CD14-positive monocyte (primary cell): ENCODE measurements around the gene PRKN. TPM values are rescaled to one million over a fixed set of nuclear protein-coding genes. Genes with fewer than 3 reads are reported as not detected.

Source experiments
- DNase-seq, 3 donors: peaks; one replicate each; pipeline ENCODE4 v3.0.0-alpha.2; 2011 to 2022
- H2AFZ ChIP-seq: 2 replicates; pipeline ENCODE4 v1.6.0; 2012; ENCODE audit warnings: mild to moderate bottlenecking, low read depth, low read length, inconsistent platforms; ENCODE audit not compliant: insufficient read depth, poor library complexity, severe bottlenecking
- H3K27ac ChIP-seq, 2 donors: 1 replicate in 1 of 2; 2 replicates in 1 of 2; pipeline ENCODE4 v1.5.1; 2012 to 2013; ENCODE audit warnings: low read length in 2 of 2, control low read depth in 1 of 2, inconsistent platforms in 1 of 2, low read depth in 1 of 2, mild to moderate bottlenecking in 1 of 2
- H3K27me3 ChIP-seq, 2 donors: one replicate each; pipeline versions ENCODE4 v1.6.0 to v1.6.1; 2011 to 2013; ENCODE audit warnings: low read length in 2 of 2; ENCODE audit not compliant: control insufficient read depth in 2 of 2, insufficient read depth in 2 of 2
- H3K36me3 ChIP-seq, 2 donors: replicated peaks in 1 of 2; 1 replicate in 1 of 2; 2 replicates in 1 of 2; pipeline versions ENCODE4 v1.5.1 to v1.6.1; 2012 to 2013; ENCODE audit warnings: low read length in 2 of 2, control low read depth in 1 of 2, inconsistent platforms in 1 of 2, mild to moderate bottlenecking in 1 of 2; ENCODE audit not compliant: insufficient read depth in 2 of 2, control insufficient read depth in 1 of 2
- H3K4me1 ChIP-seq, 2 donors: 1 replicate in 1 of 2; 2 replicates in 1 of 2; pipeline versions ENCODE4 v1.5.1 to v1.6.1; 2012 to 2013; ENCODE audit warnings: low read length in 2 of 2, control low read depth in 1 of 2, inconsistent platforms in 1 of 2, mild to moderate bottlenecking in 1 of 2, moderate library complexity in 1 of 2; ENCODE audit not compliant: insufficient read depth in 2 of 2, control insufficient read depth in 1 of 2
- H3K4me2 ChIP-seq: replicated peaks from 2 replicates; pipeline ENCODE3; 2012; ENCODE audit warnings: low read length, moderate library complexity, mild to moderate bottlenecking; ENCODE audit not compliant: poor library complexity, severe bottlenecking; ENCODE audit errors: extremely low read depth
- H3K4me3 ChIP-seq, 3 experiments: fragments of 200-600 bp in 1 of 3; sonication (generic) in 1 of 3; replicated peaks in 1 of 3; 1 replicate in 2 of 3; 2 replicates in 1 of 3; pipeline ENCODE4 v1.5.1; 2011 to 2013; ENCODE audit warnings: low read length in 3 of 3, mild to moderate bottlenecking in 3 of 3, control low read depth in 2 of 3, low read depth in 2 of 3, inconsistent platforms in 1 of 3, moderate library complexity in 1 of 3
- H3K79me2 ChIP-seq: 2 replicates; pipeline ENCODE4 v1.6.0; 2012; ENCODE audit warnings: mild to moderate bottlenecking, control low read depth, inconsistent platforms, low read length, moderate library complexity; ENCODE audit not compliant: insufficient read depth
- H3K9ac ChIP-seq: 2 replicates; pipeline ENCODE4 v1.6.0; 2017; ENCODE audit warnings: low read length, mild to moderate bottlenecking; ENCODE audit not compliant: insufficient read depth, poor library complexity, severe bottlenecking
- H3K9me3 ChIP-seq, 2 donors: replicated peaks in 1 of 2; 1 replicate in 1 of 2; 2 replicates in 1 of 2; pipeline versions ENCODE4 v1.5.1 to v1.6.1; 2012 to 2013; ENCODE audit warnings: low read length in 2 of 2, control low read depth in 1 of 2; ENCODE audit not compliant: control insufficient read depth in 1 of 2, insufficient read depth in 1 of 2
- H4K20me1 ChIP-seq: 2 replicates; pipeline ENCODE4 v1.6.0; 2012; ENCODE audit warnings: mild to moderate bottlenecking, low read length, control low read depth, moderate library complexity; ENCODE audit not compliant: insufficient read depth
- H3K27ac Mint-ChIP-seq, 7 donors: one replicate each; pipeline ENCODE4 v1.8.0; 2020; ENCODE audit warnings: mild to moderate bottlenecking in 7 of 7, mixed read lengths in 7 of 7, moderate library complexity in 6 of 7, inconsistent platforms in 2 of 7
- H3K27me3 Mint-ChIP-seq, 3 donors: one replicate each; pipeline ENCODE4 v1.8.0; 2021 to 2022; ENCODE audit warnings: low read depth in 3 of 3, mild to moderate bottlenecking in 3 of 3, mixed read lengths in 3 of 3, moderate library complexity in 3 of 3, inconsistent platforms in 1 of 3
- H3K36me3 Mint-ChIP-seq, 2 donors: one replicate each; pipeline ENCODE4 v1.8.0; 2020; ENCODE audit warnings: mixed read lengths in 2 of 2, inconsistent platforms in 1 of 2, mild to moderate bottlenecking in 1 of 2
- H3K4me1 Mint-ChIP-seq: one replicate; pipeline ENCODE4 v1.8.0; 2020; ENCODE audit warnings: mild to moderate bottlenecking, mixed read lengths
- H3K4me3 Mint-ChIP-seq, 2 donors: one replicate each; pipeline ENCODE4 v1.8.0; 2020; ENCODE audit warnings: mild to moderate bottlenecking in 2 of 2, mixed read lengths in 2 of 2, moderate library complexity in 1 of 2
- H3K9me3 Mint-ChIP-seq, 7 donors: one replicate each; pipeline ENCODE4 v1.8.0; 2020 to 2022; ENCODE audit warnings: mixed read lengths in 7 of 7, mild to moderate bottlenecking in 6 of 7, moderate library complexity in 6 of 7, inconsistent platforms in 2 of 7
- WGBS: methylation state at CpG from one replicate; pipeline ENCODE4 v1.1.5; 2013; ENCODE audit warnings: missing lambda C conversion rate; ENCODE audit not compliant: insufficient coverage; 5-methylcytosine and 5-hydroxymethylcytosine counted together
- intact Hi-C, 2 donors: fragments of 100-400 bp; cut with micrococcal nuclease; formaldehyde crosslinking; loops; one replicate each; pipeline versions ENCODE4 v1.15.0 to v1.15.1; 2023
- polyA plus RNA-seq, 3 donors: library from polyadenylated mRNA; depleted of rRNA in 1 of 3; unstranded in 2 of 3; stranded (reverse) in 1 of 3; fragments of 300-500 nt in 2 of 3; fragments of >200 nt in 1 of 3; fragmentation: Illumina TruSeq in 2 of 3; gene quantifications; 1 replicate in 2 of 3; 2 replicates in 1 of 3; pipeline ENCODE4 v1.2.3, GENCODE V29; 2012 to 2021
- TF ChIP-seq, protein P1 (sequence below): fragments of 200-600 bp; IDR thresholded peaks from one replicate; pipeline ENCODE4 v1.8.0; 2022; ENCODE audit warnings: antibody characterized with exemption, mild to moderate bottlenecking

PRKN gene
- polyA plus RNA-seq, 3 donors: 0.19 to 0.21 TPM; not detected in 1

DNA sequence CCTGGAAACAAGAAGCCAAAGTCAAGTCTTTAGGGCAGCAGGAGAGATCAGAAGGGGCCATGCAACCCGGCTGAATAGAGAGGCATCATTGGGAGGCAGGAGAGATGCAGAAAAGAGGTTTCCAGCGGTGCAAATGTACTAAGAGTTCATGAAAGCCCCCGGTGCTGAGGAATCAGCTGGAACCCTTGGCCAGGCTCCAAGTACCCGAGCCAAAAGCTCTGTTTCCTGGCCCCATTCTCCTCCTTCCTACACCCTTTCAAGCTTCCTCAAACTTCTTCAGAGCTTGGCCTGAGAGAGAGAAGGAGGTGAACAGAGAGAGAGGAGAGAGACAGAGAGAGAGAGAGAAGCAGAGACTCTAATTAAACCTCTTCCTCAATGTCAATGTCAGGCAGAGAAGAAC is 433.5 kb downstream of the PRKN start:
- H3K27ac ChIP-seq: no peak overlapping the region
- H3K27ac Mint-ChIP-seq: no peak overlapping the region
- no peaks in the 10 kb centered on the region for H3K9me3 ChIP-seq
- no peaks in the 10 kb centered on the region for H3K27me3 ChIP-seq
- no peak overlapping the region for H3K4me3 Mint-ChIP-seq
- no peaks in the 10 kb centered on the region for H3K79me2 ChIP-seq
- H3K4me3 ChIP-seq: no peak overlapping the region
- no peaks in the 10 kb centered on the region for H4K20me1 ChIP-seq
- H3K4me1 Mint-ChIP-seq: no peaks in the 10 kb centered on the region
- H3K27me3 Mint-ChIP-seq: no peaks in the 10 kb centered on the region
- DNase-seq: no peak
- no peaks in the 10 kb centered on the region for H3K4me1 ChIP-seq
- H3K9ac ChIP-seq: no peak overlapping the region
- 28% methylated on average over 2 of the region's 4 CpGs for WGBS
- intact Hi-C loops: no loop called here
- H2AFZ ChIP-seq: no peak overlapping the region
- H3K36me3 ChIP-seq: no peaks in the 10 kb centered on the region
- H3K36me3 Mint-ChIP-seq: no peaks in the 10 kb centered on the region
- peaks cover 0 to 12% (median 2%) of the 10 kb centered on the region in 7 donors for H3K9me3 Mint-ChIP-seq
- H3K4me2 ChIP-seq: no peak overlapping the region
- TF ChIP-seq, protein P1, sequence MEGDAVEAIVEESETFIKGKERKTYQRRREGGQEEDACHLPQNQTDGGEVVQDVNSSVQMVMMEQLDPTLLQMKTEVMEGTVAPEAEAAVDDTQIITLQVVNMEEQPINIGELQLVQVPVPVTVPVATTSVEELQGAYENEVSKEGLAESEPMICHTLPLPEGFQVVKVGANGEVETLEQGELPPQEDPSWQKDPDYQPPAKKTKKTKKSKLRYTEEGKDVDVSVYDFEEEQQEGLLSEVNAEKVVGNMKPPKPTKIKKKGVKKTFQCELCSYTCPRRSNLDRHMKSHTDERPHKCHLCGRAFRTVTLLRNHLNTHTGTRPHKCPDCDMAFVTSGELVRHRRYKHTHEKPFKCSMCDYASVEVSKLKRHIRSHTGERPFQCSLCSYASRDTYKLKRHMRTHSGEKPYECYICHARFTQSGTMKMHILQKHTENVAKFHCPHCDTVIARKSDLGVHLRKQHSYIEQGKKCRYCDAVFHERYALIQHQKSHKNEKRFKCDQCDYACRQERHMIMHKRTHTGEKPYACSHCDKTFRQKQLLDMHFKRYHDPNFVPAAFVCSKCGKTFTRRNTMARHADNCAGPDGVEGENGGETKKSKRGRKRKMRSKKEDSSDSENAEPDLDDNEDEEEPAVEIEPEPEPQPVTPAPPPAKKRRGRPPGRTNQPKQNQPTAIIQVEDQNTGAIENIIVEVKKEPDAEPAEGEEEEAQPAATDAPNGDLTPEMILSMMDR: no peak

- Histone ChIP-seq H3K36me3 (no peaks in the 10 kb centered on the region), H3K4me2 (no peak overlapping the region), H3K9me3 (peaks cover 0 to 9% of the 10 kb centered on the region in 2 donors), H3K27me3 (no peaks in the 10 kb centered on the region), H2AFZ (no peak overlapping the region), H3K9ac (no peak overlapping the region), H3K4me3 (no peak overlapping the region), H3K79me2 (no peaks in the 10 kb centered on the region), H3K27ac (no peak overlapping the region), H3K4me1 (no peaks in the 10 kb centered on the region), H4K20me1 (no peaks in the 10 kb centered on the region)
- TF ChIP-seq, protein P1: no peak
- Mint-ChIP-seq H3K27me3 (no peaks in the 10 kb centered on the region), H3K4me1 (no peaks in the 10 kb centered on the region), H3K9me3 (peaks cover 0 to 13% (median 4%) of the 10 kb centered on the region in 7 donors), H3K36me3 (no peaks in the 10 kb centered on the region), H3K4me3 (no peak overlapping the region), H3K27ac (no peak overlapping the region)
- intact Hi-C loops: no loop called here
- WGBS: 100% methylated on average over 1 of the region's 2 CpGs
- no peak for DNase-seq
Observed at GRCh38 chr6:162292915-162293314, 434.7 kb downstream of the PRKN start.
